B cell (primary cell): ENCODE results near the gene SERF2. TPM values are rescaled to one million over a fixed set of nuclear protein-coding genes. Genes with fewer than 3 reads are reported as not detected.

Experiments used
- ATAC-seq: fragments of 200-7000 bp; cut with Tn5 transposase; one replicate; pipeline ENCODE4 v1.10.0; 2021; ENCODE audit warnings: low read depth, mild to moderate bottlenecking, moderate number of reproducible peaks, moderate library complexity
- CTCF ChIA-PET: fragments of 350-600 bp; sonication (Branson Sonifier 250); formaldehyde crosslinking; loops from one replicate; lab custom pipeline; 2021; ENCODE audit warnings: antibody characterized with exemption, inconsistent platforms; lab: Charles Lee
- POLR2A ChIA-PET: fragments of 350-600 bp; sonication (Branson Sonifier 250); formaldehyde crosslinking; loops from one replicate; lab custom pipeline; 2021; ENCODE audit warnings: antibody characterized with exemption; lab: Charles Lee
- DNase-seq: peaks from one replicate; pipeline ENCODE4 v3.0.0; 2013
- H2AFZ ChIP-seq: 2 replicates; pipeline ENCODE4 v1.6.1; 2012; ENCODE audit warnings: mild to moderate bottlenecking, low read depth, low read length; ENCODE audit not compliant: insufficient read depth, poor library complexity, severe bottlenecking
- H3K27ac ChIP-seq, 2 donors: 1 replicate in 1 of 2; 2 replicates in 1 of 2; pipeline ENCODE4 v1.5.1; 2012 to 2013; ENCODE audit warnings: low read length in 2 of 2, mild to moderate bottlenecking in 2 of 2, moderate library complexity in 1 of 2
- H3K27me3 ChIP-seq, 4 experiments: fragments of 200-600 bp in 1 of 4; sonication (generic) in 1 of 4; replicated peaks in 1 of 4; 1 replicate in 2 of 4; 2 replicates in 2 of 4; pipeline versions ENCODE4 v1.6.1 to v1.7.0; 2013 to 2016; ENCODE audit warnings: low read length in 3 of 4, mild to moderate bottlenecking in 2 of 4, mixed read lengths in 1 of 4, moderate library complexity in 1 of 4; ENCODE audit not compliant: insufficient read depth in 4 of 4, control insufficient read depth in 3 of 4; ENCODE audit errors: control extremely low read depth in 1 of 4
- H3K36me3 ChIP-seq, 2 experiments: replicated peaks in 1 of 2; 1 replicate in 1 of 2; 2 replicates in 1 of 2; pipeline versions ENCODE4 v1.6.1 to v1.7.1; 2013; ENCODE audit warnings: low read length in 1 of 2; ENCODE audit not compliant: insufficient read depth in 2 of 2, control insufficient read depth in 1 of 2; ENCODE audit errors: control extremely low read depth in 1 of 2, extremely low read depth in 1 of 2
- H3K4me1 ChIP-seq, 2 donors: fragments of 200-600 bp in 1 of 2; sonication (generic) in 1 of 2; 1 replicate in 1 of 2; 2 replicates in 1 of 2; pipeline versions ENCODE4 v1.5.1 to v1.6.1; 2013 to 2017; ENCODE audit warnings: low read length in 2 of 2; ENCODE audit not compliant: control insufficient read depth in 2 of 2, insufficient read depth in 2 of 2
- H3K4me2 ChIP-seq: replicated peaks from 2 replicates; pipeline ENCODE3; 2012; ENCODE audit warnings: mild to moderate bottlenecking, low read depth, low read length; ENCODE audit not compliant: poor library complexity, severe bottlenecking
- H3K4me3 ChIP-seq, 5 experiments: fragments of 200-600 bp in 1 of 5; sonication (generic) in 1 of 5; 1 replicate in 3 of 5; 2 replicates in 2 of 5; pipeline versions ENCODE4 v1.5.1 to v1.7.0; 2011 to 2016; ENCODE audit warnings: low read length in 4 of 5, mild to moderate bottlenecking in 4 of 5, low read depth in 2 of 5, control low read depth in 1 of 5, moderate library complexity in 1 of 5; ENCODE audit not compliant: insufficient read depth in 1 of 5; ENCODE audit errors: control extremely low read depth in 1 of 5, extremely low read depth in 1 of 5
- H3K79me2 ChIP-seq: fragments of 200-600 bp; sonication (generic); one replicate; pipeline ENCODE4 v1.6.0; 2016; ENCODE audit warnings: low read length; ENCODE audit not compliant: control insufficient read depth, insufficient read depth
- H3K9ac ChIP-seq: fragments of 200-600 bp; sonication (generic); 2 replicates; pipeline ENCODE4 v1.6.1; 2017; ENCODE audit warnings: mild to moderate bottlenecking, low read length, moderate library complexity
- H3K9me3 ChIP-seq, 3 donors: one replicate each; pipeline versions ENCODE4 v1.6.1 to v1.7.1; 2013; ENCODE audit warnings: low read length in 2 of 3; ENCODE audit not compliant: control insufficient read depth in 2 of 3, insufficient read depth in 1 of 3; ENCODE audit errors: control extremely low read depth in 1 of 3
- H4K20me1 ChIP-seq: 2 replicates; pipeline ENCODE4 v1.6.0; 2012; ENCODE audit warnings: mild to moderate bottlenecking, low read length; ENCODE audit not compliant: insufficient read depth, control insufficient read depth, poor library complexity, severe bottlenecking
- H3K27ac Mint-ChIP-seq: one replicate; pipeline ENCODE4 v1.8.0; 2021; ENCODE audit warnings: mixed read lengths
- H3K27me3 Mint-ChIP-seq: one replicate; pipeline ENCODE4 v1.8.0; 2021; ENCODE audit warnings: mixed read lengths
- H3K4me1 Mint-ChIP-seq: one replicate; pipeline ENCODE4 v1.8.0; 2021; ENCODE audit warnings: mixed read lengths
- H3K4me3 Mint-ChIP-seq: one replicate; pipeline ENCODE4 v1.8.0; 2021; ENCODE audit warnings: mixed read lengths
- H3K9me3 Mint-ChIP-seq: one replicate; pipeline ENCODE4 v1.8.0; 2022; ENCODE audit warnings: mixed read lengths; ENCODE audit not compliant: insufficient read depth
- CTCF ChIP-seq: fragments of 200-600 bp; IDR thresholded peaks from one replicate; pipeline ENCODE4 v1.8.0; 2022; ENCODE audit warnings: antibody characterized with exemption, mild to moderate bottlenecking
- EZH2 ChIP-seq: IDR thresholded peaks from 2 replicates; pipeline ENCODE4 v1.6.1; 2012; ENCODE audit warnings: borderline replicate concordance, low read depth, mild to moderate bottlenecking, moderate library complexity, low read length; ENCODE audit not compliant: insufficient read depth, poor library complexity, severe bottlenecking
- WGBS: methylation state at CpG from one replicate; pipeline ENCODE4 v1.1.5; 2013; ENCODE audit warnings: missing lambda C conversion rate; ENCODE audit not compliant: insufficient coverage; 5-methylcytosine and 5-hydroxymethylcytosine counted together
- intact Hi-C: fragments of 100-400 bp; cut with micrococcal nuclease; formaldehyde crosslinking; loops from one replicate; pipeline ENCODE4 v1.10.0; 2022
- polyA plus RNA-seq: library from polyadenylated mRNA; depleted of rRNA; stranded (reverse); fragments of >200 nt; gene quantifications from 2 replicates; pipeline ENCODE4 v1.2.3, GENCODE V29; 2012
- total RNA-seq, 2 donors: library from RNA; stranded (reverse); fragments of 120-200 nt in 1 of 2; gene quantifications; 1 replicate in 1 of 2; 2 replicates in 1 of 2; pipeline versions ENCODE4 v1.2.3 to v1.2.4, GENCODE V29; 2013 to 2022

Gene SERF2
- total and polyA plus RNA-seq, 2 donors (not counting 1 experiment from before 2014, with no cell fraction given): 455 to 806 TPM

- ChIA-PET CTCF (interaction anchor here (4.4 to 11.4 kb wide), 2 partner anchors 17 to 22 kb away, joined by 24 to 150 read pairs; partner anchors contain the start of gene SERF2), POLR2A (interaction anchor here (1.0 kb wide), 1 partner anchor 52 kb away, joined by 3 read pairs; the partner anchor contains the start of gene MFAP1)
- H3K4me1 ChIP-seq: peaks cover 11 to 23% of the 10 kb centered on the region in 2 donors
- peaks cover 15 to 60% of the 10 kb centered on the region in 2 experiments for H3K36me3 ChIP-seq
- peaks cover 10% of the 10 kb centered on the region for H3K79me2 ChIP-seq
- H3K9me3 ChIP-seq: no peaks in the 10 kb centered on the region
- H3K27me3 ChIP-seq: no peaks in the 10 kb centered on the region
- no peaks in the 10 kb centered on the region for H3K27me3 Mint-ChIP-seq
- no peak overlapping the region for H2AFZ ChIP-seq
- DNase-seq (no peak), ATAC-seq (no peak)
- no peak overlapping the region for H3K27ac ChIP-seq
- no peak overlapping the region for H3K4me3 Mint-ChIP-seq
- intact Hi-C loops: no loop called here
- H3K4me1 Mint-ChIP-seq: peaks cover 40% of the 10 kb centered on the region
- TF ChIP-seq EZH2 (no peak), CTCF (no peak)
- H3K27ac Mint-ChIP-seq: no peak overlapping the region
- H3K9me3 Mint-ChIP-seq: no peaks in the 10 kb centered on the region
- no peak overlapping the region for H3K9ac ChIP-seq
- H4K20me1 ChIP-seq: peaks cover 57% of the 10 kb centered on the region
- H3K4me3 ChIP-seq: no peak overlapping the region
- no peak overlapping the region for H3K4me2 ChIP-seq
Measured at GRCh38 chr15:43772624-43773023, 19.5 kb upstream of the SERF2 start.

DNA sequence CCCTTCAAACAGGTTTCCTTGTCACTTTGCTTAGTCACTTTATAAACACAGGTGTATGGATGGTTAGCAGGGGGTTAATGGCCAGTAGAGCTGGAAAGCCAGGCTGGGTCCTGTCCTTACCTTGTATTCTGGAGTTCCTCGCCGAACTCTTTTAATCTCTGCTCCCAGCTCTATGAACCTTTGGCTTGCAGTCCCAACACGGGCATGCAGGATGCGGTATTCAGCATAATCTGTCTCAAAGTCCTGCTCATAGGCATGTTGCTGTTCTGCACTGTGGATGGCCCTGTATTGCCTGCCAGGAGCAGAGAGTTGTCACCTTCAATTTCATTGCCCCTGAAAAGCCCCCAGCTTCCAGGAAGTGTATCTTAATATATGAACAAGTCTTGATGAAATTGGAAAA is 18.1 kb upstream of the SERF2 start:
- ChIA-PET POLR2A (no interaction called here), CTCF (interaction anchor here (1.2 to 11.4 kb wide), 3 partner anchors 15 to 35 kb away, joined by 3 to 150 read pairs (median 6); partner anchors contain the start of gene SERF2)
- Histone ChIP-seq H3K36me3 (peaks cover 15 to 50% of the 10 kb centered on the region in 2 experiments), H3K27me3 (no peaks in the 10 kb centered on the region), H3K9ac (no peak overlapping the region), H3K4me3 (no peak overlapping the region), H3K27ac (no peak overlapping the region), H3K4me2 (no peak overlapping the region), H3K9me3 (no peaks in the 10 kb centered on the region), H2AFZ (no peak overlapping the region), H4K20me1 (peaks cover 57% of the 10 kb centered on the region), H3K79me2 (peaks cover 10% of the 10 kb centered on the region), H3K4me1 (peaks cover 16 to 30% of the 10 kb centered on the region in 2 donors)
- H3K27ac Mint-ChIP-seq: no peak overlapping the region
- intact Hi-C loops: no loop called here
- TF ChIP-seq CTCF: no peak
- TF ChIP-seq EZH2: no peak
- no peaks in the 10 kb centered on the region for H3K27me3 Mint-ChIP-seq
- DNase-seq: no peak
- 97% methylated on average over 4 of the region's 4 CpGs for whole genome bisulfite sequencing
- no peak overlapping the region for H3K4me3 Mint-ChIP-seq
- peaks cover 47% of the 10 kb centered on the region for H3K4me1 Mint-ChIP-seq
- no peaks in the 10 kb centered on the region for H3K9me3 Mint-ChIP-seq
- ATAC-seq: no peak
